ENCODE measurements around the gene ATP1A1. TPM values are rescaled to one million over a fixed set of nuclear protein-coding genes. Genes with fewer than 3 reads are reported as not detected.

Gene ATP1A1
- total and polyA plus RNA-seq, 9 of the 15 experiments (the other 6 are each of a cell fraction or from before 2014, with no cell fraction given): 99.3 to 513 (median 234) TPM

DNA sequence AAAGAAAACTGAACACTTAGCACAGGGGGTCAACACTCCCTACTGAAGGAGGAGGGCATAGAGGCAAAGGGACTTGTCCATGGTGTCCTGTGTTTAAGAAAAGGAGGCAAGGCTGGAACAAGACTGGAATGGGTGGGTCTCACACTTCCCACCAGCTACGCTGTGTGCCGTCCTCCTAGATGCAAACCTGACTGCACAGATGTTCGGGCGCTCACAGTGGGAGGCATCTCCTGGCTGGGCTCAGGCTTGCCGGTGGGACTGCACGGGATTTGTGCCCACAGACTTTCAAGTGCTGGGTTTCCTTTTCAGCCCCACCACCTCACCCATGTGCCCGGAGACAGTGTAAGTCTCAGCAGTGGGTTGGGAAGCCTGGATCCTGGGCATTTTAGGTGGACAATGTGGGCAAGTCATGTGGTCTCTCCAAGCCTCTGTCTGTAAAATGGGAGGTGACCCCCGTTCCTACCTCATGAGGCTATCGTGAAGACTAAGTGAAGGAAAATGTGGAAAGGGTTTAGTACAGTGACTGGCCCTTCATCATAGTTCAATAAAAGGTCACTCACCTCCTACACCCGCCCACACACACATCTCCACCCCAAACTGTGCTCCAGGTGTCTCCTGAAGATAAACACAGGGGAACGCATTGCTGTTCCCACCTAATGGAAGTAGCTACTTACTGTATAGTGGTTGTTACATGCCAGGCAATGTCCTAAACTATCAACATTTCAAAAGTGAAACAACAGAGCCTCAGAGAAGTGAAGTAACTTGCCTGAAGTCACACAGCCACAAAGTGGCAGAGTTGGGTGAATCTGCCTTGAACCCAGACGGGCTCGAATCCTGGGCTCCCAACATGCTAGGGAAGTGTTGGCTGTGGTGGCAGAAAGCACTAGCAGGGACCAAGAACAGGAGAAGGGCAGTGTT lies 36.0 kb downstream of the ATP1A1 start (continued):
- TF ChIP-seq MCM3 (IDR thresholded peaks at IDR 0.05) (no peak), PRMT5 (CRISPR knock-in tag; IDR thresholded peaks at IDR 0.05) (no peak), HNRNPL (IDR thresholded peaks at IDR 0.05; ENCODE audit: low read depth, low read length) (no peak), TCFL5 (CRISPR knock-in tag; conservative IDR thresholded peaks at IDR 0.05) (no peak)
- TF ChIP-seq, protein P1, sequence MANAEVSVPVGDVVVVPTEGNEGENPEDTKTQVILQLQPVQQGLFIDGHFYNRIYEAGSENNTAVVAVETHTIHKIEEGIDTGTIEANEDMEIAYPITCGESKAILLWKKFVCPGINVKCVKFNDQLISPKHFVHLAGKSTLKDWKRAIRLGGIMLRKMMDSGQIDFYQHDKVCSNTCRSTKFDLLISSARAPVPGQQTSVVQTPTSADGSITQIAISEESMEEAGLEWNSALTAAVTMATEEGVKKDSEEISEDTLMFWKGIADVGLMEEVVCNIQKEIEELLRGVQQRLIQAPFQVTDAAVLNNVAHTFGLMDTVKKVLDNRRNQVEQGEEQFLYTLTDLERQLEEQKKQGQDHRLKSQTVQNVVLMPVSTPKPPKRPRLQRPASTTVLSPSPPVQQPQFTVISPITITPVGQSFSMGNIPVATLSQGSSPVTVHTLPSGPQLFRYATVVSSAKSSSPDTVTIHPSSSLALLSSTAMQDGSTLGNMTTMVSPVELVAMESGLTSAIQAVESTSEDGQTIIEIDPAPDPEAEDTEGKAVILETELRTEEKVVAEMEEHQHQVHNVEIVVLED (CRISPR knock-in tag; IDR thresholded peaks at IDR 0.05): no peak
- TF ChIP-seq, protein P2, sequence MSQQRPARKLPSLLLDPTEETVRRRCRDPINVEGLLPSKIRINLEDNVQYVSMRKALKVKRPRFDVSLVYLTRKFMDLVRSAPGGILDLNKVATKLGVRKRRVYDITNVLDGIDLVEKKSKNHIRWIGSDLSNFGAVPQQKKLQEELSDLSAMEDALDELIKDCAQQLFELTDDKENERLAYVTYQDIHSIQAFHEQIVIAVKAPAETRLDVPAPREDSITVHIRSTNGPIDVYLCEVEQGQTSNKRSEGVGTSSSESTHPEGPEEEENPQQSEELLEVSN (IDR thresholded peaks at IDR 0.05; ENCODE audit: borderline replicate concordance in 1 of 2, extremely low read depth in 1 of 2, insufficient read depth in 1 of 2, insufficient read length in 1 of 2, low read depth in 1 of 2, low read length in 1 of 2, poor library complexity in 1 of 2, severe bottlenecking in 1 of 2): no peak
- TF ChIP-seq, protein P3, sequence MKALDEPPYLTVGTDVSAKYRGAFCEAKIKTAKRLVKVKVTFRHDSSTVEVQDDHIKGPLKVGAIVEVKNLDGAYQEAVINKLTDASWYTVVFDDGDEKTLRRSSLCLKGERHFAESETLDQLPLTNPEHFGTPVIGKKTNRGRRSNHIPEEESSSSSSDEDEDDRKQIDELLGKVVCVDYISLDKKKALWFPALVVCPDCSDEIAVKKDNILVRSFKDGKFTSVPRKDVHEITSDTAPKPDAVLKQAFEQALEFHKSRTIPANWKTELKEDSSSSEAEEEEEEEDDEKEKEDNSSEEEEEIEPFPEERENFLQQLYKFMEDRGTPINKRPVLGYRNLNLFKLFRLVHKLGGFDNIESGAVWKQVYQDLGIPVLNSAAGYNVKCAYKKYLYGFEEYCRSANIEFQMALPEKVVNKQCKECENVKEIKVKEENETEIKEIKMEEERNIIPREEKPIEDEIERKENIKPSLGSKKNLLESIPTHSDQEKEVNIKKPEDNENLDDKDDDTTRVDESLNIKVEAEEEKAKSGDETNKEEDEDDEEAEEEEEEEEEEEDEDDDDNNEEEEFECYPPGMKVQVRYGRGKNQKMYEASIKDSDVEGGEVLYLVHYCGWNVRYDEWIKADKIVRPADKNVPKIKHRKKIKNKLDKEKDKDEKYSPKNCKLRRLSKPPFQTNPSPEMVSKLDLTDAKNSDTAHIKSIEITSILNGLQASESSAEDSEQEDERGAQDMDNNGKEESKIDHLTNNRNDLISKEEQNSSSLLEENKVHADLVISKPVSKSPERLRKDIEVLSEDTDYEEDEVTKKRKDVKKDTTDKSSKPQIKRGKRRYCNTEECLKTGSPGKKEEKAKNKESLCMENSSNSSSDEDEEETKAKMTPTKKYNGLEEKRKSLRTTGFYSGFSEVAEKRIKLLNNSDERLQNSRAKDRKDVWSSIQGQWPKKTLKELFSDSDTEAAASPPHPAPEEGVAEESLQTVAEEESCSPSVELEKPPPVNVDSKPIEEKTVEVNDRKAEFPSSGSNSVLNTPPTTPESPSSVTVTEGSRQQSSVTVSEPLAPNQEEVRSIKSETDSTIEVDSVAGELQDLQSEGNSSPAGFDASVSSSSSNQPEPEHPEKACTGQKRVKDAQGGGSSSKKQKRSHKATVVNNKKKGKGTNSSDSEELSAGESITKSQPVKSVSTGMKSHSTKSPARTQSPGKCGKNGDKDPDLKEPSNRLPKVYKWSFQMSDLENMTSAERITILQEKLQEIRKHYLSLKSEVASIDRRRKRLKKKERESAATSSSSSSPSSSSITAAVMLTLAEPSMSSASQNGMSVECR (CRISPR knock-in tag; IDR thresholded peaks at IDR 0.05): no peak
- TF ChIP-seq, protein P4, sequence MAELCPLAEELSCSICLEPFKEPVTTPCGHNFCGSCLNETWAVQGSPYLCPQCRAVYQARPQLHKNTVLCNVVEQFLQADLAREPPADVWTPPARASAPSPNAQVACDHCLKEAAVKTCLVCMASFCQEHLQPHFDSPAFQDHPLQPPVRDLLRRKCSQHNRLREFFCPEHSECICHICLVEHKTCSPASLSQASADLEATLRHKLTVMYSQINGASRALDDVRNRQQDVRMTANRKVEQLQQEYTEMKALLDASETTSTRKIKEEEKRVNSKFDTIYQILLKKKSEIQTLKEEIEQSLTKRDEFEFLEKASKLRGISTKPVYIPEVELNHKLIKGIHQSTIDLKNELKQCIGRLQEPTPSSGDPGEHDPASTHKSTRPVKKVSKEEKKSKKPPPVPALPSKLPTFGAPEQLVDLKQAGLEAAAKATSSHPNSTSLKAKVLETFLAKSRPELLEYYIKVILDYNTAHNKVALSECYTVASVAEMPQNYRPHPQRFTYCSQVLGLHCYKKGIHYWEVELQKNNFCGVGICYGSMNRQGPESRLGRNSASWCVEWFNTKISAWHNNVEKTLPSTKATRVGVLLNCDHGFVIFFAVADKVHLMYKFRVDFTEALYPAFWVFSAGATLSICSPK (IDR thresholded peaks at IDR 0.05; ENCODE audit: borderline replicate concordance): no peak
- TF ChIP-seq, protein P5, sequence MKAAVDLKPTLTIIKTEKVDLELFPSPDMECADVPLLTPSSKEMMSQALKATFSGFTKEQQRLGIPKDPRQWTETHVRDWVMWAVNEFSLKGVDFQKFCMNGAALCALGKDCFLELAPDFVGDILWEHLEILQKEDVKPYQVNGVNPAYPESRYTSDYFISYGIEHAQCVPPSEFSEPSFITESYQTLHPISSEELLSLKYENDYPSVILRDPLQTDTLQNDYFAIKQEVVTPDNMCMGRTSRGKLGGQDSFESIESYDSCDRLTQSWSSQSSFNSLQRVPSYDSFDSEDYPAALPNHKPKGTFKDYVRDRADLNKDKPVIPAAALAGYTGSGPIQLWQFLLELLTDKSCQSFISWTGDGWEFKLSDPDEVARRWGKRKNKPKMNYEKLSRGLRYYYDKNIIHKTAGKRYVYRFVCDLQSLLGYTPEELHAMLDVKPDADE (conservative IDR thresholded peaks at IDR 0.05; ENCODE audit: control insufficient read depth, low read depth, low read length): no peak
- TF ChIP-seq, protein P6, sequence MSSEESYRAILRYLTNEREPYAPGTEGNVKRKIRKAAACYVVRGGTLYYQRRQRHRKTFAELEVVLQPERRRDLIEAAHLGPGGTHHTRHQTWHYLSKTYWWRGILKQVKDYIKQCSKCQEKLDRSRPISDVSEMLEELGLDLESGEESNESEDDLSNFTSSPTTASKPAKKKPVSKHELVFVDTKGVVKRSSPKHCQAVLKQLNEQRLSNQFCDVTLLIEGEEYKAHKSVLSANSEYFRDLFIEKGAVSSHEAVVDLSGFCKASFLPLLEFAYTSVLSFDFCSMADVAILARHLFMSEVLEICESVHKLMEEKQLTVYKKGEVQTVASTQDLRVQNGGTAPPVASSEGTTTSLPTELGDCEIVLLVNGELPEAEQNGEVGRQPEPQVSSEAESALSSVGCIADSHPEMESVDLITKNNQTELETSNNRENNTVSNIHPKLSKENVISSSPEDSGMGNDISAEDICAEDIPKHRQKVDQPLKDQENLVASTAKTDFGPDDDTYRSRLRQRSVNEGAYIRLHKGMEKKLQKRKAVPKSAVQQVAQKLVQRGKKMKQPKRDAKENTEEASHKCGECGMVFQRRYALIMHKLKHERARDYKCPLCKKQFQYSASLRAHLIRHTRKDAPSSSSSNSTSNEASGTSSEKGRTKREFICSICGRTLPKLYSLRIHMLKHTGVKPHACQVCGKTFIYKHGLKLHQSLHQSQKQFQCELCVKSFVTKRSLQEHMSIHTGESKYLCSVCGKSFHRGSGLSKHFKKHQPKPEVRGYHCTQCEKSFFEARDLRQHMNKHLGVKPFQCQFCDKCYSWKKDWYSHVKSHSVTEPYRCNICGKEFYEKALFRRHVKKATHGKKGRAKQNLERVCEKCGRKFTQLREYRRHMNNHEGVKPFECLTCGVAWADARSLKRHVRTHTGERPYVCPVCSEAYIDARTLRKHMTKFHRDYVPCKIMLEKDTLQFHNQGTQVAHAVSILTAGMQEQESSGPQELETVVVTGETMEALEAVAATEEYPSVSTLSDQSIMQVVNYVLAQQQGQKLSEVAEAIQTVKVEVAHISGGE (CRISPR knock-in tag; IDR thresholded peaks at IDR 0.05): no peak
